Mucosa of rectum (tissue), 2 donors: ENCODE data around the gene RBMS1.
A peak's percentile ranks its signal among the peaks of the same experiment; 100 is the strongest.

Experiments used
- H3K27ac ChIP-seq, 2 donors: one replicate each; pipeline ENCODE4 v1.7.0; 2013; ENCODE audit warnings: inconsistent platforms in 2 of 2, low read depth in 2 of 2, low read length in 2 of 2
- H3K27me3 ChIP-seq, 2 donors: one replicate each; pipeline ENCODE4 v1.7.0; 2013; ENCODE audit warnings: low read length in 2 of 2; ENCODE audit not compliant: control insufficient read depth in 2 of 2, insufficient read depth in 2 of 2
- H3K36me3 ChIP-seq, 2 donors: one replicate each; pipeline ENCODE4 v1.7.0; 2013; ENCODE audit warnings: low read length in 2 of 2; ENCODE audit not compliant: control insufficient read depth in 2 of 2, insufficient read depth in 2 of 2
- H3K4me1 ChIP-seq, 2 donors: one replicate each; pipeline ENCODE4 v1.7.0; 2013; ENCODE audit warnings: low read length in 2 of 2, mild to moderate bottlenecking in 1 of 2; ENCODE audit not compliant: control insufficient read depth in 2 of 2, insufficient read depth in 2 of 2
- H3K4me3 ChIP-seq, 2 donors: one replicate each; pipeline ENCODE4 v1.7.0; 2013; ENCODE audit warnings: low read length in 2 of 2
- H3K9ac ChIP-seq, 2 donors: one replicate each; pipeline ENCODE4 v1.7.0; 2013; ENCODE audit warnings: low read length in 2 of 2, low read depth in 1 of 2, mild to moderate bottlenecking in 1 of 2
- H3K9me3 ChIP-seq, 2 donors: one replicate each; pipeline ENCODE4 v1.7.0; 2013; ENCODE audit warnings: low read length in 2 of 2; ENCODE audit not compliant: control insufficient read depth in 2 of 2
- donor health status: healthy.
- donor health status: Normal muscosa, but diverticular disease.

RBMS1 gene

GRCh38 chr2:160257743-160258491, 235.7 kb downstream of the RBMS1 start:
- Histone ChIP-seq H3K27ac (peak overlapping the region in 1 of 2 donors; percentile 34), H3K4me1 (peaks cover 0 to 3% of the 10 kb centered on the region in 2 donors), H3K9me3 (no peaks in the 10 kb centered on the region)

GRCh38 chr2:160257041-160257742, 236.4 kb downstream of the RBMS1 start:
- Histone ChIP-seq H3K36me3 (no peaks in the 10 kb centered on the region), H3K9me3 (no peaks in the 10 kb centered on the region), H3K4me1 (peaks cover 0 to 3% of the 10 kb centered on the region in 2 donors), H3K4me3 (peak overlapping the region in 1 of 2 donors; percentile 23), H3K27me3 (no peaks in the 10 kb centered on the region), H3K9ac (no peak overlapping the region), H3K27ac (peak overlapping the region; percentile 34 to 41)

More at GRCh38 chr2:160257743-160258491, 235.7 kb downstream of the RBMS1 start:
- no peak overlapping the region for H3K4me3 ChIP-seq
- no peaks in the 10 kb centered on the region for H3K36me3 ChIP-seq
- H3K27me3 ChIP-seq: no peaks in the 10 kb centered on the region
- no peak overlapping the region for H3K9ac ChIP-seq

GRCh38 chr2:160256507-160256906, 237.1 kb downstream of the RBMS1 start:
- no peak overlapping the region for H3K4me3 ChIP-seq
- H3K4me1 ChIP-seq: peaks cover 0 to 3% of the 10 kb centered on the region in 2 donors
- no peaks in the 10 kb centered on the region for H3K27me3 ChIP-seq
- peak overlapping the region in 1 of 2 donors; percentile 34 for H3K27ac ChIP-seq
- H3K36me3 ChIP-seq: no peaks in the 10 kb centered on the region
- no peak overlapping the region for H3K9ac ChIP-seq
- H3K9me3 ChIP-seq: no peaks in the 10 kb centered on the region

- H3K9me3 ChIP-seq: no peaks in the 10 kb centered on the region
- no peak overlapping the region for H3K4me3 ChIP-seq
- no peaks in the 10 kb centered on the region for H3K36me3 ChIP-seq
- no peaks in the 10 kb centered on the region for H3K27me3 ChIP-seq
- H3K9ac ChIP-seq: no peak overlapping the region
- H3K4me1 ChIP-seq: peaks cover 0 to 3% of the 10 kb centered on the region in 2 donors
- no peak overlapping the region for H3K27ac ChIP-seq
Observed at GRCh38 chr2:160255408-160255807, 238.2 kb downstream of the RBMS1 start.

GRCh38 chr2:160254189-160254762, 239.3 kb downstream of the RBMS1 start:
- Histone ChIP-seq H3K4me3 (no peak overlapping the region), H3K36me3 (no peaks in the 10 kb centered on the region), H3K27ac (no peak overlapping the region)

GRCh38 chr2:160253440-160254188, 240.0 kb downstream of the RBMS1 start:
- Histone ChIP-seq H3K27ac (no peak overlapping the region), H3K9me3 (no peaks in the 10 kb centered on the region), H3K4me3 (no peak overlapping the region), H3K27me3 (no peaks in the 10 kb centered on the region), H3K36me3 (no peaks in the 10 kb centered on the region), H3K9ac (no peak overlapping the region), H3K4me1 (peaks cover 0 to 3% of the 10 kb centered on the region in 2 donors)

More at GRCh38 chr2:160254189-160254762, 239.3 kb downstream of the RBMS1 start:
- Histone ChIP-seq H3K27me3 (no peaks in the 10 kb centered on the region), H3K4me1 (peaks cover 0 to 3% of the 10 kb centered on the region in 2 donors), H3K9ac (no peak overlapping the region), H3K9me3 (no peaks in the 10 kb centered on the region)

- H3K4me1 ChIP-seq: peaks cover 0 to 3% of the 10 kb centered on the region in 2 donors
- H3K4me3 ChIP-seq: no peak overlapping the region
- no peak overlapping the region for H3K27ac ChIP-seq
- H3K9ac ChIP-seq: no peak overlapping the region
- no peaks in the 10 kb centered on the region for H3K27me3 ChIP-seq
- no peaks in the 10 kb centered on the region for H3K36me3 ChIP-seq
- H3K9me3 ChIP-seq: no peaks in the 10 kb centered on the region
Observed at GRCh38 chr2:160252900-160253299, 240.7 kb downstream of the RBMS1 start.

GRCh38 chr2:160252278-160252887, 241.2 kb downstream of the RBMS1 start:
- H3K9me3 ChIP-seq: no peaks in the 10 kb centered on the region
- H3K27me3 ChIP-seq: no peaks in the 10 kb centered on the region
- H3K36me3 ChIP-seq: no peaks in the 10 kb centered on the region
- no peak overlapping the region for H3K27ac ChIP-seq
- no peak overlapping the region for H3K4me3 ChIP-seq
- no peak overlapping the region for H3K9ac ChIP-seq
- H3K4me1 ChIP-seq: peaks cover 0 to 3% of the 10 kb centered on the region in 2 donors

- Histone ChIP-seq H3K4me1 (no peaks in the 10 kb centered on the region), H3K27ac (no peak overlapping the region)
Observed at GRCh38 chr2:160251569-160251968, 242.0 kb downstream of the RBMS1 start.

More at GRCh38 chr2:160251569-160251968, 242.0 kb downstream of the RBMS1 start:
- Histone ChIP-seq H3K9ac (no peak overlapping the region), H3K9me3 (no peaks in the 10 kb centered on the region), H3K4me3 (no peak overlapping the region), H3K27me3 (no peaks in the 10 kb centered on the region), H3K36me3 (no peaks in the 10 kb centered on the region)
